Epidermal melanocyte (primary cell): ENCODE results near the gene PDIA5.

Source experiments
- DNase-seq: peaks from one replicate; pipeline ENCODE4 v3.0.0; 2011; ENCODE audit warnings: low spot score; ENCODE audit not compliant: insufficient read length

The PDIA5 gene

GRCh38 chr3:123066896-123067688 lies at the start of gene PDIA5:
PDIA5 (plus strand) TSS chr3:123067025; CDS start chr3:123067165, 140 bp downstream.
- DNase-seq = peak; percentile 96

- no peak for DNase-seq
Observed at GRCh38 chr3:123018683-123019082, 48.1 kb upstream of the PDIA5 start.

GRCh38 chr3:123019161-123019560 lies 47.7 kb upstream of the PDIA5 start:
- DNase-seq = no peak

- DNase-seq = no peak
Observed at GRCh38 chr3:123019591-123019990, 47.2 kb upstream of the PDIA5 start.

- no peak for DNase-seq
Observed at GRCh38 chr3:123020709-123021108, 46.1 kb upstream of the PDIA5 start.

DNA sequence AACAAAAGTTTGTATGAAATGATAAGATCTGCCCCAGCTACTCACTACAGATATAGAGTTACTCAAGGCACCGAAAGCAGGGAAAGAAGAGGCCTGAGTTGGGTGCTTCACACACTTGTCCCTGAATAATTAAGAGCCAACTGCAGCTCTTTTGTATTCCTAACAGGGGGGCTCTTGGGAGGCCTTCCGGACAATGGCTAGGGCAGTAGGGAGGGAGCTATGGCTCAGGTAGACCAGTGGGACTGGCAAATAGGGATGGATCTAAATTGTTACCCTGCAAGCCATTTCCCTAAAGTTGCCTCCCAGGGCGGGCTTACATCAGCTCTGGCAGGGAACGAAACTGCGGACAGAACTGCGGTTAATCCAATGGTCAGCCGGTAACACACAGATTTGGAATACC lies 45.4 kb upstream of the PDIA5 start:
- no peak for DNase-seq

- no peak for DNase-seq
Observed at GRCh38 chr3:123021996-123022510, 44.8 kb upstream of the PDIA5 start.

- no peak for DNase-seq
Observed at GRCh38 chr3:123024056-123024455, 42.8 kb upstream of the PDIA5 start.

DNA sequence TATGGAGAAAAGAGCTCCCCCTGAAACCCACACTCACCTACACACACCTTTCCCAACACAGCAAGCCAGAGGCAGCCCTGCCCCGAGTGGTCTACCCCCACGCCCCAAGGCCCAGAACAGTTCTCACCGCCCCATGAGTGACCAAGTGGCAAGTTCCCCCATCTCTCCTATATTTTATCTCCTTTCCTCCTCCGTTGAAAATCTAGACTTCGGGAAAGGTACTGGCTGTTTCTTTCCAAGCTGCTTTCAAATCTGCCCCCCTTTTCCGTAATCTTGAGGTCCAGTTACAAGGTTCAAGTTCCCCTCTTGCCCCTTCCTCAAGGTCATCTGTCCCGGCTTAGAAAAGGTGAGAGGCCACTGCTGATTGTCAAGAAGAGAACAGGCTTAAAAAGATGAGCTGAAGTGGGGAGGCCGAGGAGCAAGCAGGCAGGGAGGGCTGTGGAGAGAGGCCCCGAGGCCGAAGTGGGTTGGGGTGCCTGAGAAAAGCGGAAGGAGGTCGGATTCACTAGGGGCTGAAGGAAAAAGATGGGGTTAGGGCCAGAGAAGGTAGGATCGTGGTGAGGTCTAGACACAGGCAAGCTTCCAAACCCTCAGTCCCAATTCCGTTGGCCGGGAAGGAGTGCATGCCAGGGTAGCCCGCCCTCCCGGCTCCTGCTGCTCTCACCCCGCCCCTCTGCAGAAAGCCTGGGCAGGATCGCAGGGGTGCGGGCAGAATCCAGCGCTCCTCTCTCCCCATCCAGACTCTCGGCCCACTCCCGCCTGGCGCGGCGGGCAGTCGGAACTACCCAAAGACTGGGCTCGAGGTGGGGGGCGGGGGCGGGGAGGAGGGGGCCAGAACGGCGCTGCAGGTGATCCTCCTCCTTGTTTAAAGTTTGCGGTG lies 40.9 kb upstream of the PDIA5 start:
- DNase-seq = no peak

GRCh38 chr3:123026565-123027291 lies 40.1 kb upstream of the PDIA5 start:
- no peak for DNase-seq

GRCh38 chr3:123027292-123028232 lies 39.3 kb upstream of the PDIA5 start, which contains the start of gene SEMA5B:
SEMA5B (minus strand) TSS chr3:123027763; CDS start chr3:122961263, 66,500 bp downstream.
- no peak for DNase-seq

DNA sequence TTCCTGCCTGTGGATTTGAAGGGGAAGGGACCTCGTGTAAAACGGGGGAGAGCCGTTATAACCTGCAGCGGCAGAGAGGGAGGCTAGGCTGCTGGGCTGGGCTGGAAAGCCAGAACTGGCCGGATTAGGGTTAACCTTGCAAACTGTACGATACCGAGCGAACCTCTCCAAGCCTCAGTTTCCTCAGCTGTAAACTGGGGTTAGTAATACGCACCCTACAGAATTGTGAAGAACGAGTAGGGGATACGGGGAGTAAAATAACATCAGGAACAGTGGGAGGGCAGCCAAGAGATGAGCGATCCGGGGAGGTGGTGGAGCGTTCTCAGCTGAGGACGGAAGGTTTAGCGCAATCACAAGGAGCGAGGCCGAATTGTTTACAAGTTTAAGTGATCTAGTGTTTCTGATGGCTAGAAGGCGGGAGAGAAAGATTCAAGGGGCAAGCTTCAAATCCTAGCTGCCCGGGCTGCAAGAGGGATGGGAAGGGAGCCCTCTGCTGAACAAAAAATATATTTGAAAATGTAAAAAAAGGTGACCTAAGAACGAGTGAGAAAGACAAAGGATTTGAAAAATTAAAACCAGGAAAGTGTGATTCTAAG lies 38.5 kb upstream of the PDIA5 start:
- peak; percentile 90 for DNase-seq

GRCh38 chr3:123031051-123031450 lies 35.8 kb upstream of the PDIA5 start:
- DNase-seq = no peak

DNA sequence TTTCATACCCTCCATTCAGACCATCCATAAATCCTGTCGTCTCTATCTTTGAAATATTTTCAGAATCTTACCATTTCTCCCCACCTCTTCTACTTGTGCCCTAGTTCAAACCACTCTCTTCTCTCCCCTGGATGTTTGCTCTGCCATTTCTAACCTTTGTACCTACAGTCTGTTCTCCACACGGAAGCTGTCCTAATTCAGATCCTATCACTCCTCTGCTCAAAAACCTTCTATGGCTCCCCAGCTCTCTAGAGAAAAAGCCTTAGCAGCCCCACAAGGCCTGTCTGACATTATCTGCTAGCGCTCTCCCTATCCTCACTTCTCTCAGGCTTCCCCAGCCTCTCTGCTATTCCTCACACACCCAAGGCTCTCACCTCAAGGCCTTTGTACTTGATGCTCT lies 34.8 kb upstream of the PDIA5 start:
- no peak for DNase-seq

GRCh38 chr3:123034120-123034519 lies 32.7 kb upstream of the PDIA5 start:
- DNase-seq = no peak

GRCh38 chr3:123034996-123035395 lies 31.8 kb upstream of the PDIA5 start:
- DNase-seq = no peak

DNA sequence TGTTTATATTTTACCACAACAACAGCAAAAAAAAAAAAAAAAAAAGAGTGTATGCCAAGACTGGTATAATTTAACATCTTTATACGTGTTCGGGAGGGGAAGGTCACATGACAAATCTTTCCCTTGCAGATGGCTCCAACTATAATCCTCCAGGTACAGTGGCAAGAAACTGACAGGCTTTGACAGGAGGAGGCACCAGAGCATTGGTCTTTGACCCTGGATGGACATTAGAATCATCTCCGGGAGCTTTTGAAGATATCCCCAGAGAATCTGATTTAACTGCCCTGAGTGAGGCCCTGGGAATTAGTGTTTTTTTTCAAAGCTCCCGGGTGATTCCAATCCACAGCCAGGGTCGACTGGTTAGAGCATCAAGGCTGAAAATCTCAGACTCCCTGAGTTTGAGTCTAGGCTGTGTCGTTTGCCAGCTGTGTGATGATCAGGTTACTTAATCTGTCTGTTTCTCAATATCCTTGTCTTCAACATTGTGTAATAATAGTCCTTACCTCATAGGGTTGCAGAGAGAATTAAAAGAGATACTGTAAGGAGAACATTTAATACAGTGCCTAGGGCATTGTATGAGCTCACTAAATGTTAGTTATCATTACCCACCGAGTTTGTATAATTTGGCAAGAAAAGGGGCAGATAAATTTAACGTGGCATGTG lies 30.3 kb upstream of the PDIA5 start:
- no peak for DNase-seq

GRCh38 chr3:123037015-123037375 lies 29.8 kb upstream of the PDIA5 start:
- DNase-seq = no peak

DNA sequence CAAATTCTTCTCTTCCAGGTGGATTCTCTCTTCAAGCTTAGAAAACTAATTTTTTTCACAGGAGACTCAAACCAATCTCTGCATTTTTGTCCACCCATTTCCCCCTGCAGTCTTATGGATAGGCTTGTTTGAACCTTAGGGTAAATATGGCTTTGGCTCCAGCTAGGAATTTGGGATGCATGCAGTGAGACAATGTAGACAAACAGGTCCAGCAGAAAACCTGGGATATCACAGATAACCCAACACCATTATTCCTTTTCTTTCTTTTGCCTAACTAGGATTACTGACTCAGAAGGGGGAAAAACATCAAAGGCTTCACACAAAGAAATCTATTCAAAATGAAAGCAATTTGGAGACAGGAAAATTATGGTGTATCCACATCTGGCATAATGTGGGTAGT lies 28.1 kb upstream of the PDIA5 start:
- DNase-seq = no peak
